ENCODE data around the gene ALB. TPM values are rescaled to one million over a fixed set of nuclear protein-coding genes. Genes with fewer than 3 reads are reported as not detected.
"Not testable (repeated sequence)": the region's sequence is repeated elsewhere in the genome, so short reads cannot be mapped to it uniquely, and the experiment has no call there.

The ALB gene
- total RNA-seq = not detected in 3 replicates
- long read RNA-seq = 0 reads

- Mint-ChIP-seq H3K9me3 (ENCODE audit: low read depth) (peaks cover 4% of the 10 kb centered on the region), H3K4me3 (ENCODE audit: unreplicated experiment) (no peak within 1 kb of the TSS), H3K36me3 (ENCODE audit: low read depth) (no peaks in the 10 kb centered on the region), H3K4me1 (ENCODE audit: low read depth) (no peaks in the 10 kb centered on the region), H3K27me3 (ENCODE audit: low read depth) (peaks cover 13% of the 10 kb centered on the region), H3K27ac (ENCODE audit: unreplicated experiment) (no peak within 1 kb of the TSS)
- no peak for DNase-seq (ENCODE audit: low spot score)
- TF ChIP-seq CTCF (IDR thresholded peaks at IDR 0.05) = no peak
These were observed at the start of gene ALB for GRCh38 chr4:73404042-73404441. Gene ALB (plus strand): TSS chr4:73404287. CDS start chr4:73404328, 41 bp downstream.

GRCh38 chr4:73357174-73357573 is 46.9 kb upstream of the ALB start:
- not testable (repeated sequence) for H3K27ac Mint-ChIP-seq (ENCODE audit: unreplicated experiment); DNase-seq (ENCODE audit: low spot score); H3K36me3 Mint-ChIP-seq (ENCODE audit: low read depth); H3K4me1 Mint-ChIP-seq (ENCODE audit: low read depth); H3K4me3 Mint-ChIP-seq (ENCODE audit: unreplicated experiment)
- peaks cover 35% of the 10 kb centered on the region for H3K9me3 Mint-ChIP-seq (ENCODE audit: low read depth)
- H3K27me3 Mint-ChIP-seq (ENCODE audit: low read depth) = peaks cover 33% of the 10 kb centered on the region

- peaks cover 16% of the 10 kb centered on the region for H3K27me3 Mint-ChIP-seq (ENCODE audit: low read depth)
- H3K27ac Mint-ChIP-seq (ENCODE audit: unreplicated experiment); H3K36me3 Mint-ChIP-seq (ENCODE audit: low read depth); H3K4me3 Mint-ChIP-seq (ENCODE audit: unreplicated experiment); H3K4me1 Mint-ChIP-seq (ENCODE audit: low read depth); DNase-seq (ENCODE audit: low spot score); H3K9me3 Mint-ChIP-seq (ENCODE audit: low read depth): not testable (repeated sequence)
These were observed 34.4 kb upstream of the ALB start for GRCh38 chr4:73369506-73370199.

GRCh38 chr4:73375328-73375741 is 28.8 kb upstream of the ALB start:
- H3K27me3 Mint-ChIP-seq (ENCODE audit: low read depth) = peaks cover 30% of the 10 kb centered on the region
- H3K36me3 Mint-ChIP-seq (ENCODE audit: low read depth) = no peaks in the 10 kb centered on the region
- no peak overlapping the region for H3K4me3 Mint-ChIP-seq (ENCODE audit: unreplicated experiment)
- no peak overlapping the region for H3K27ac Mint-ChIP-seq (ENCODE audit: unreplicated experiment)
- no peak for TF ChIP-seq CTCF (IDR thresholded peaks at IDR 0.05)
- no peaks in the 10 kb centered on the region for H3K9me3 Mint-ChIP-seq (ENCODE audit: low read depth)
- no peak for DNase-seq (ENCODE audit: low spot score)
- no peaks in the 10 kb centered on the region for H3K4me1 Mint-ChIP-seq (ENCODE audit: low read depth)

- no peaks in the 10 kb centered on the region for H3K4me1 Mint-ChIP-seq (ENCODE audit: low read depth)
- no peak for TF ChIP-seq CTCF (IDR thresholded peaks at IDR 0.05)
- no peak overlapping the region for H3K4me3 Mint-ChIP-seq (ENCODE audit: unreplicated experiment)
- DNase-seq (ENCODE audit: low spot score) = no peak
- peaks cover 27% of the 10 kb centered on the region for H3K27me3 Mint-ChIP-seq (ENCODE audit: low read depth)
- H3K9me3 Mint-ChIP-seq (ENCODE audit: low read depth) = no peaks in the 10 kb centered on the region
- H3K27ac Mint-ChIP-seq (ENCODE audit: unreplicated experiment) = no peak overlapping the region
- H3K36me3 Mint-ChIP-seq (ENCODE audit: low read depth) = no peaks in the 10 kb centered on the region
These were observed 27.8 kb upstream of the ALB start for GRCh38 chr4:73376251-73376650.

- peaks cover 29% of the 10 kb centered on the region for H3K27me3 Mint-ChIP-seq (ENCODE audit: low read depth)
- H3K4me3 Mint-ChIP-seq (ENCODE audit: unreplicated experiment) = no peak overlapping the region
- no peak for DNase-seq (ENCODE audit: low spot score)
- no peaks in the 10 kb centered on the region for H3K4me1 Mint-ChIP-seq (ENCODE audit: low read depth)
- H3K9me3 Mint-ChIP-seq (ENCODE audit: low read depth) = no peaks in the 10 kb centered on the region
- no peak for TF ChIP-seq CTCF (IDR thresholded peaks at IDR 0.05)
- no peak overlapping the region for H3K27ac Mint-ChIP-seq (ENCODE audit: unreplicated experiment)
- H3K36me3 Mint-ChIP-seq (ENCODE audit: low read depth) = no peaks in the 10 kb centered on the region
These were observed 27.1 kb upstream of the ALB start for GRCh38 chr4:73376976-73377375.
